ENCODE results near the gene IDH3G. TPM values are rescaled to one million over a fixed set of nuclear protein-coding genes. Genes with fewer than 3 reads are reported as not detected.

IDH3G gene
- total and polyA plus RNA-seq, 2 of the 8 experiments (the other 6 are each of a cell fraction or from before 2014, with no cell fraction given), result 39.4 to 66.7 TPM

DNA sequence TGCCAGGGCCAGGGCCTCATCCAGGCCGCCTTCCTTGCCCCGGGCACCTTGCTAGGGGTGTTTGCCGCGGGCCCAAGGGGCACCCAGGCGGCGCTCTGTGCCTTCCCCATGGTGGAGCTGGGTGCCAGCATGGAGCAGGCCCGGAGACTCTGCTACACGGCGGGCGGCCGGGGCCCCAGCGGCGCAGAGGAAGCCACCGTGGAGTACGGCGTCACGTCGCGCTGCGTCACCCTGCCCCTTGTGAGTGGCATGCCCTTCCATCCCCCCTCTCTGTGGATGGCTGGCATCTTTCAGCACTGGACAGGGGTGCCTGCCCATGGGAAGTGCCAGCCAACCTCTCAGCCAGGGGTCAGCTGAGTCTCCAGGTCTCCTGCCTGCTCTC is 26.5 kb downstream of the IDH3G start:
- no peaks in the 10 kb centered on the region for H4K20me1 ChIP-seq (replicated peaks in 1 of 2; ENCODE audit: control insufficient read depth in 1 of 2, insufficient read depth in 2 of 2, low read length in 2 of 2)
- H2BK120ac ChIP-seq (replicated peaks; ENCODE audit: low read depth, low read length), result no peak overlapping the region
- H3K79me1 ChIP-seq (ENCODE audit: low read depth, low read length), result no peaks in the 10 kb centered on the region
- ChIA-PET CTCF (ENCODE audit: partially characterized antibody) (interaction anchor here (0.7 to 1.9 kb wide), 11 partner anchors 11 to 172 kb away, joined by 3 to 10 read pairs (median 4); partner anchors contain the start of gene SRPK3), POLR2A (ENCODE audit: partially characterized antibody) (interaction anchor here (0.9 to 3.0 kb wide), 4 partner anchors 11 to 204 kb away, joined by 3 to 13 read pairs (median 4); partner anchors contain the start of genes HCFC1, IDH3G and SSR4)
- H2BK20ac ChIP-seq (ENCODE audit: low read length), result no peak overlapping the region
- no peaks in the 10 kb centered on the region for H3K36me3 ChIP-seq (ENCODE audit: control insufficient read depth in 2 of 4, insufficient read depth in 4 of 4, low read length in 3 of 4)
- TF ChIP-seq SP1 (IDR thresholded peaks at IDR 0.05; ENCODE audit: low read depth, low read length) (no peak), CHD2 (IDR thresholded peaks at IDR 0.05; ENCODE audit: low read length) (no peak), SAP30 (IDR thresholded peaks at IDR 0.05; ENCODE audit: insufficient read depth, insufficient replicate concordance, low read length) (no peak), TEAD4 (IDR thresholded peaks at IDR 0.05; ENCODE audit: low read depth, low read length) (no peak), PHF8 (conservative IDR thresholded peaks at IDR 0.05; ENCODE audit: low read depth, low read length) (no peak), POLR2A (IDR thresholded peaks at IDR 0.05; ENCODE audit: control extremely low read depth in 1 of 2, low read depth in 2 of 2, low read length in 2 of 2) (no peak), SRF (IDR thresholded peaks at IDR 0.05; ENCODE audit: low read depth, low read length) (no peak), POU5F1 (IDR thresholded peaks at IDR 0.05; ENCODE audit: low read depth, low read length) (no peak), EZH2 (IDR thresholded peaks at IDR 0.05; ENCODE audit: low read depth, low read length, severe bottlenecking) (no peak), POLR2AphosphoS5 (IDR thresholded peaks at IDR 0.05; ENCODE audit: low read depth, low read length) (no peak), EGR1 (IDR thresholded peaks at IDR 0.05; ENCODE audit: borderline replicate concordance, low read depth, low read length) (no peak)
- TF ChIP-seq, protein P1, sequence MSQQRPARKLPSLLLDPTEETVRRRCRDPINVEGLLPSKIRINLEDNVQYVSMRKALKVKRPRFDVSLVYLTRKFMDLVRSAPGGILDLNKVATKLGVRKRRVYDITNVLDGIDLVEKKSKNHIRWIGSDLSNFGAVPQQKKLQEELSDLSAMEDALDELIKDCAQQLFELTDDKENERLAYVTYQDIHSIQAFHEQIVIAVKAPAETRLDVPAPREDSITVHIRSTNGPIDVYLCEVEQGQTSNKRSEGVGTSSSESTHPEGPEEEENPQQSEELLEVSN (IDR thresholded peaks at IDR 0.05), result no peak
- no peak overlapping the region for H3K14ac ChIP-seq (ENCODE audit: insufficient read length)
- no peak overlapping the region for H2BK12ac ChIP-seq (ENCODE audit: low read depth, low read length)
- H3K18ac ChIP-seq (ENCODE audit: extremely low read depth, low read length), result no peak overlapping the region
- WGBS, 2 experiments (ENCODE audit: extremely low coverage in 1 of 2, insufficient coverage in 1 of 2, insufficient read length in 1 of 2, insufficient replicate concordance in 2 of 2, low coverage in 1 of 2, low lambda C conversion rate in 2 of 2, missing lambda C conversion rate in 1 of 2), result 94% methylated on average over 11 of the region's 20 CpGs; no CpG with 5 or more reads in 1 of the 2 experiments
- no peak overlapping the region for H3K4me3 ChIP-seq (ENCODE audit: extremely low read depth in 1 of 4, insufficient read depth in 2 of 4, low read depth in 3 of 4, low read length in 4 of 4)
- no peak overlapping the region for H2BK5ac ChIP-seq (ENCODE audit: low read depth, low read length)
- no peak overlapping the region for H4K8ac ChIP-seq (ENCODE audit: extremely low read depth, insufficient read depth, low read length)
- no peak for FAIRE-seq
- H3K4me1 ChIP-seq (replicated peaks in 1 of 4; ENCODE audit: control insufficient read depth in 3 of 4, insufficient read depth in 4 of 4, low read length in 3 of 4), result peaks cover 0 to 8% (median 4%) of the 10 kb centered on the region in 4 experiments; a peak in 5 of 7 replicates
- H3K9ac ChIP-seq (replicated peaks in 1 of 4; ENCODE audit: extremely low read depth in 1 of 4, low read depth in 3 of 4, low read length in 3 of 4), result no peak overlapping the region
- no peaks in the 10 kb centered on the region for H3K9me3 ChIP-seq (ENCODE audit: insufficient read depth in 2 of 2, low read depth in 1 of 2, low read length in 1 of 2)
- no peak overlapping the region for H3K23ac ChIP-seq (ENCODE audit: insufficient read length)
- no peak overlapping the region for H3K27ac ChIP-seq (ENCODE audit: low read depth, low read length)
- no peaks in the 10 kb centered on the region for H3K79me2 ChIP-seq (ENCODE audit: control insufficient read depth in 1 of 2, insufficient read depth in 2 of 2, low read length in 2 of 2)
- no peak overlapping the region for H3K56ac ChIP-seq (replicated peaks; ENCODE audit: insufficient read length, low read depth, low read length)
- no peak for DNase-seq (ENCODE audit: low read depth in 1 of 2, low spot score in 2 of 2)
- no peaks in the 10 kb centered on the region for H3K27me3 ChIP-seq (replicated peaks in 1 of 4; ENCODE audit: control insufficient read depth in 3 of 4, extremely low read depth in 1 of 4, insufficient read depth in 3 of 4, low read length in 3 of 4)
- no peak overlapping the region for H4K5ac ChIP-seq (ENCODE audit: insufficient read length, low read depth, low read length)
- no peak overlapping the region for H3K4ac ChIP-seq (replicated peaks; ENCODE audit: insufficient read length, low read depth, low read length)
- no peak overlapping the region for H2AFZ ChIP-seq (ENCODE audit: low read length)
- H4K91ac ChIP-seq (replicated peaks; ENCODE audit: insufficient read length, low read length), result no peak overlapping the region
- no peak overlapping the region for H2AK5ac ChIP-seq (ENCODE audit: low read depth, low read length)
- no peaks in the 10 kb centered on the region for H3K23me2 ChIP-seq (ENCODE audit: low read depth, low read length)
- H3K4me2 ChIP-seq (ENCODE audit: insufficient read depth in 1 of 2, low read depth in 2 of 2, low read length in 2 of 2), result no peak overlapping the region
- no peak overlapping the region for H2BK15ac ChIP-seq (ENCODE audit: low read length)

Measured in H1 (cell line).